ENCODE measurements around the gene ALDOA. TPM values are rescaled to one million over a fixed set of nuclear protein-coding genes. Genes with fewer than 3 reads are reported as not detected.
A peak's percentile ranks its signal among the peaks of the same experiment; 100 is the strongest.

Gene ALDOA
- total and polyA plus RNA-seq, 9 of the 15 experiments (the other 6 are each of a cell fraction or from before 2014, with no cell fraction given) = 311 to 2,224 (median 1,293) TPM

DNA sequence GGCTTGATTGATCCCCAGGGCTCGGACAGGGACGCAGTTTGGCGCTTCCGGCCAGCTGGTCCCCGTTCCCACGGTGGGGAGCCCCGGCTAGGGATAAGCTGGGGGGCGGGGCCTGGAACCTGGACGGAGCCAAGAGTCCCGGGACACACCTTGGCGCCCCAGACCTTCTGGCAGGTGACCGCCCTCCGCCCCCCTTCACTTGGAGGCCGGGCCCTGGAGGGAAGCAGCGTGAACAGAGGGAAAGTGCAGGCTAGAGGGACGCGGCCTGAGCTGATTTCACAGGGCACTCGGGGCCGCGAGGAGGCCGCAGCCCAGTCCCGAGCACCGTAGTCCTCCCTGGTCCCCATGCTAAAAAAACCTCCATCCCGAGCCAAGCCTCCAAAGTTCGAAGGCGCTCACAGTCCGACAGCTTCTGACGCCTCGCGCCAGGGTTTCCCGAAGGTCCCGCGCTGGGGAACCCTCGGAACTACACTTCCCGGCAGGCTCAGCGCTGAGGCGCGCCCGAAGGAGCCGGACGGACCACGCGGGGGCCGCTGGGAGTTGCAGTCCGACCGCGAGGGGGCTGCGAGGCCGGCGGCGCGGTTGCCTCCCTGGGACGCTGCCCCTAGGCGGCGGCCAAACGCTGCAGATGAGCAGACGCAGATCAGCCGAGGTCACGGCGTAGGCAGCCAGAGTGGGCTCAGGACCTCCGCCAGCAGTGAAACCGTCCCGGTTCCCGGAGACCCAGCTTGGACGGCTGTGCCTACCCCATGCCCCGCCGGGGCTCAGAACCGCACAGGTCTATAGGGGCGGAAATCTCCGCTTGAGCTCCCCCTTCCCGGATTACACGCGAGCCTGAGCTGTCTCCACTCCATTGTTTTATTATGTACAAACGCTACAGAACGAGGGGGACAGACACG is 26.2 kb downstream of the ALDOA start, which contains the start of gene TBX6 (continued):
- 0 out of 2 replicates have a peak, but pooled peaks have one; percentile 26 for TF ChIP-seq FOXK1 (CRISPR knock-in tag; IDR thresholded peaks at IDR 0.05; ENCODE audit: borderline replicate concordance)
- no peak for TF ChIP-seq NR2C1 (IDR thresholded peaks at IDR 0.05)
- peak; percentile 59 for TF ChIP-seq NR2C1 (tag; IDR thresholded peaks at IDR 0.05)
- TF ChIP-seq MTA3 (IDR thresholded peaks at IDR 0.05; ENCODE audit: borderline replicate concordance) = 0 out of 2 replicates have a peak, but pooled peaks have one; percentile 34
- TF ChIP-seq, protein P1, sequence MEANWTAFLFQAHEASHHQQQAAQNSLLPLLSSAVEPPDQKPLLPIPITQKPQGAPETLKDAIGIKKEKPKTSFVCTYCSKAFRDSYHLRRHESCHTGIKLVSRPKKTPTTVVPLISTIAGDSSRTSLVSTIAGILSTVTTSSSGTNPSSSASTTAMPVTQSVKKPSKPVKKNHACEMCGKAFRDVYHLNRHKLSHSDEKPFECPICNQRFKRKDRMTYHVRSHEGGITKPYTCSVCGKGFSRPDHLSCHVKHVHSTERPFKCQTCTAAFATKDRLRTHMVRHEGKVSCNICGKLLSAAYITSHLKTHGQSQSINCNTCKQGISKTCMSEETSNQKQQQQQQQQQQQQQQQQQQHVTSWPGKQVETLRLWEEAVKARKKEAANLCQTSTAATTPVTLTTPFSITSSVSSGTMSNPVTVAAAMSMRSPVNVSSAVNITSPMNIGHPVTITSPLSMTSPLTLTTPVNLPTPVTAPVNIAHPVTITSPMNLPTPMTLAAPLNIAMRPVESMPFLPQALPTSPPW (CRISPR knock-in tag; IDR thresholded peaks at IDR 0.05) = peak; percentile 75
- peak; percentile 86 for TF ChIP-seq ZNF76 (CRISPR knock-in tag; IDR thresholded peaks at IDR 0.05; ENCODE audit: borderline replicate concordance)
- TF ChIP-seq ZNF584 (CRISPR knock-in tag; IDR thresholded peaks at IDR 0.05; ENCODE audit: low read depth) = peak; percentile 91
- no peak for TF ChIP-seq BCOR (IDR thresholded peaks at IDR 0.05)
- TF ChIP-seq, protein P2, sequence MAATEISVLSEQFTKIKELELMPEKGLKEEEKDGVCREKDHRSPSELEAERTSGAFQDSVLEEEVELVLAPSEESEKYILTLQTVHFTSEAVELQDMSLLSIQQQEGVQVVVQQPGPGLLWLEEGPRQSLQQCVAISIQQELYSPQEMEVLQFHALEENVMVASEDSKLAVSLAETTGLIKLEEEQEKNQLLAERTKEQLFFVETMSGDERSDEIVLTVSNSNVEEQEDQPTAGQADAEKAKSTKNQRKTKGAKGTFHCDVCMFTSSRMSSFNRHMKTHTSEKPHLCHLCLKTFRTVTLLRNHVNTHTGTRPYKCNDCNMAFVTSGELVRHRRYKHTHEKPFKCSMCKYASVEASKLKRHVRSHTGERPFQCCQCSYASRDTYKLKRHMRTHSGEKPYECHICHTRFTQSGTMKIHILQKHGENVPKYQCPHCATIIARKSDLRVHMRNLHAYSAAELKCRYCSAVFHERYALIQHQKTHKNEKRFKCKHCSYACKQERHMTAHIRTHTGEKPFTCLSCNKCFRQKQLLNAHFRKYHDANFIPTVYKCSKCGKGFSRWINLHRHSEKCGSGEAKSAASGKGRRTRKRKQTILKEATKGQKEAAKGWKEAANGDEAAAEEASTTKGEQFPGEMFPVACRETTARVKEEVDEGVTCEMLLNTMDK (IDR thresholded peaks at IDR 0.05; ENCODE audit: borderline replicate concordance, insufficient read depth, low read depth, low read length, poor library complexity, severe bottlenecking) = peak; percentile 74
- no peak for TF ChIP-seq ATF3 (IDR thresholded peaks at IDR 0.05)
- TF ChIP-seq ATF3 (CRISPR knock-in tag; conservative IDR thresholded peaks at IDR 0.05) = peak; percentile 59; the same call in 1 of the 2 replicates
- TF ChIP-seq ELF1 (tag; IDR thresholded peaks at IDR 0.05) = no peak
- peak; percentile 53; the same call in 1 of the 2 replicates for TF ChIP-seq THAP12 (CRISPR knock-in tag; IDR thresholded peaks at IDR 0.05)
- TF ChIP-seq, protein P3, sequence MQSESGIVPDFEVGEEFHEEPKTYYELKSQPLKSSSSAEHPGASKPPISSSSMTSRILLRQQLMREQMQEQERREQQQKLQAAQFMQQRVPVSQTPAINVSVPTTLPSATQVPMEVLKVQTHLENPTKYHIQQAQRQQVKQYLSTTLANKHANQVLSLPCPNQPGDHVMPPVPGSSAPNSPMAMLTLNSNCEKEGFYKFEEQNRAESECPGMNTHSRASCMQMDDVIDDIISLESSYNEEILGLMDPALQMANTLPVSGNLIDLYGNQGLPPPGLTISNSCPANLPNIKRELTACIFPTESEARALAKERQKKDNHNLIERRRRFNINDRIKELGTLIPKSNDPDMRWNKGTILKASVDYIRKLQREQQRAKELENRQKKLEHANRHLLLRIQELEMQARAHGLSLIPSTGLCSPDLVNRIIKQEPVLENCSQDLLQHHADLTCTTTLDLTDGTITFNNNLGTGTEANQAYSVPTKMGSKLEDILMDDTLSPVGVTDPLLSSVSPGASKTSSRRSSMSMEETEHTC (IDR thresholded peaks at IDR 0.05) = 0 out of 2 replicates have a peak, but pooled peaks have one; percentile 32
- TF ChIP-seq TBP (optimal IDR thresholded peaks at IDR 0.05; ENCODE audit: low read depth, low read length) = peak; percentile 75
- peak; percentile 99 for TF ChIP-seq ETS1 (conservative IDR thresholded peaks at IDR 0.05; ENCODE audit: control insufficient read depth, low read depth, low read length)

Measured in K562 (cell line).